A673 (cell line): ENCODE results near the gene C1orf159. TPM values are rescaled to one million over a fixed set of nuclear protein-coding genes. Genes with fewer than 3 reads are reported as not detected.

Experiments used
- BruUV-seq: library from RNA; stranded (reverse); fragments of 400-500 nt; replicated peaks from 2 replicates; lab custom pipeline; 2021; lab: Mats Ljungman, UMichigan
- CTCF ChIA-PET: fragments of 300-600 bp; sonication (Branson Sonifier 250); formaldehyde crosslinking; loops from one replicate; lab custom pipeline; 2022; ENCODE audit warnings: antibody characterized with exemption; lab: Charles Lee
- POLR2A ChIA-PET: fragments of 300-600 bp; sonication (Branson Sonifier 250); formaldehyde crosslinking; loops from one replicate; lab custom pipeline; 2022; ENCODE audit warnings: antibody characterized with exemption; ENCODE audit not compliant: low non-redundant PET; lab: Charles Lee
- DNase-seq: peaks from one replicate; pipeline ENCODE4 v3.0.0-alpha.2; 2015; ENCODE audit warnings: low spot score
- H3K27ac ChIP-seq: fragments of 200-600 bp; sonication (generic); 2 replicates; pipeline ENCODE4 v1.5.1; 2016; ENCODE audit warnings: mixed run types, low read depth, mild to moderate bottlenecking, mixed read lengths, antibody characterized with exemption, low read length; ENCODE audit not compliant: poor library complexity, severe bottlenecking
- H3K27me3 ChIP-seq: fragments of 200-600 bp; sonication (generic); replicated peaks from 2 replicates; pipeline ENCODE4 v1.6.1; 2017; ENCODE audit warnings: mixed run types, low read depth, mild to moderate bottlenecking, mixed read lengths, antibody characterized with exemption, low read length; ENCODE audit not compliant: insufficient read depth, poor library complexity
- H3K36me3 ChIP-seq: fragments of 200-600 bp; sonication (generic); 2 replicates; pipeline ENCODE4 v1.6.1; 2016; ENCODE audit warnings: mixed run types, mild to moderate bottlenecking, mixed read lengths, antibody characterized with exemption, low read length; ENCODE audit not compliant: insufficient read depth, poor library complexity, severe bottlenecking
- H3K4me1 ChIP-seq: fragments of 200-600 bp; sonication (generic); 2 replicates; pipeline ENCODE4 v1.6.1; 2017; ENCODE audit warnings: mixed run types, mild to moderate bottlenecking, mixed read lengths, antibody characterized with exemption, low read length; ENCODE audit not compliant: insufficient read depth, poor library complexity, severe bottlenecking
- H3K4me3 ChIP-seq: fragments of 200-600 bp; sonication (generic); 2 replicates; pipeline ENCODE4 v1.5.1; 2016; ENCODE audit warnings: low read depth, mixed run types, mild to moderate bottlenecking, mixed read lengths, low read length; ENCODE audit not compliant: poor library complexity, severe bottlenecking
- H3K9me3 ChIP-seq: fragments of 200-600 bp; sonication (generic); 2 replicates; pipeline ENCODE4 v1.6.1; 2016; ENCODE audit warnings: mixed run types, low read depth, mild to moderate bottlenecking, mixed read lengths, antibody characterized with exemption, low read length; ENCODE audit not compliant: poor library complexity, severe bottlenecking
- EZH2 ChIP-seq: fragments of 200-600 bp; sonication (generic); IDR thresholded peaks from 2 replicates; pipeline ENCODE4 v1.6.1; 2017; ENCODE audit warnings: borderline replicate concordance, low read depth, mild to moderate bottlenecking, mixed read lengths, antibody characterized with exemption, low read length; ENCODE audit not compliant: poor library complexity, severe bottlenecking
- intact Hi-C: fragments of 100-400 bp; cut with micrococcal nuclease; formaldehyde crosslinking; loops from one replicate; pipeline ENCODE4 v1.10.0; 2022; ENCODE audit not compliant: unreplicated experiment
- total RNA-seq: library from RNA; stranded (reverse); gene quantifications from 2 replicates; pipeline ENCODE4 v1.2.3, GENCODE V29; 2021
- TF ChIP-seq, protein P1 (sequence below): fragments of 300-800, 200-600 bp; sonication (generic); conservative IDR thresholded peaks from 2 replicates; pipeline ENCODE4 v1.5.1; 2017; ENCODE audit warnings: low read depth, mild to moderate bottlenecking, antibody characterized with exemption, low read length, moderate library complexity, mixed read lengths

Gene C1orf159
- total RNA-seq, 1 experiment from 2014 or later = 26.8 TPM

DNA sequence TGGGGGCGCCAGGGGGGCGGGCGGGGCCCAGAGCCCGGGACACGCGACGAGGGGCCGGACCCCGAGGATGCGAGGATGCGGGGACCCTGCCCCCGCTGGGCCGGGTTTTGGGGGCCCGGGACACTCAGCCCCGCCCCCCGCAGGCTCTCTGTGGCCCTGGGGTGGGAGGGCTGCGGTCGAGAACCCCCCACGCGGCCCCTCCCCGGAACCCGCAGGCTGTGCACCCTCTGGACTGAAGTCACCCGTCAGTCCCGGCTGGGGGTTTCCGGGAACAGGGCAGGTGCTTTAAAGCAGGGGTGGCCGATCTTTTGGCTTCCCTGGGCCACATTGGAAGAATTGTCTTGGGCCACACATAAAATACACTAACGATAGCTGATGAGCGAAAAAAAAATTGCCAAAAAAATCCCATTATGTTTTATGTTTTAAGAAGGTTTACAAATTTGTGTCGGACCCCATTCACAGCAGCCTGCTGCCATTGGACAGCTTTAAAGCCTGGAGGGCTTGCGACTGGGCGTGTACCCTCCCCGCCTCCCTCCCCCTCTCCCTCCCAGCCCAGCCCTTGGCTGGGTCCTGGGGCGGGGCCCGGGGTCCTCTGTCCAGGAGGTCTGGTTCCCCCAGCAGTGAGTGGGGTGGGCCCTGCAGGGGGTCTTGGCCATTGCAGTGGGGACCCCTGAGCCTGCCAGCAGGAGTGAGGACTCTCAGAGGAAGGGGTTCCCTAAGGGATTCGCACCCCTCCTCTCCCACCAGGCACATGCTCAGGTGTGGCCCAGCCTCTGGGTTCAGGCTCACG, 21.6 kb upstream of the C1orf159 start:
- Histone ChIP-seq H3K27me3 (no peaks in the 10 kb centered on the region), H3K27ac (no peak overlapping the region), H3K9me3 (no peaks in the 10 kb centered on the region), H3K36me3 (no peaks in the 10 kb centered on the region), H3K4me3 (no peak overlapping the region), H3K4me1 (no peaks in the 10 kb centered on the region)
- intact Hi-C loops = no loop called here
- BruUV-seq = no TSS peak
- TF ChIP-seq, protein P1, sequence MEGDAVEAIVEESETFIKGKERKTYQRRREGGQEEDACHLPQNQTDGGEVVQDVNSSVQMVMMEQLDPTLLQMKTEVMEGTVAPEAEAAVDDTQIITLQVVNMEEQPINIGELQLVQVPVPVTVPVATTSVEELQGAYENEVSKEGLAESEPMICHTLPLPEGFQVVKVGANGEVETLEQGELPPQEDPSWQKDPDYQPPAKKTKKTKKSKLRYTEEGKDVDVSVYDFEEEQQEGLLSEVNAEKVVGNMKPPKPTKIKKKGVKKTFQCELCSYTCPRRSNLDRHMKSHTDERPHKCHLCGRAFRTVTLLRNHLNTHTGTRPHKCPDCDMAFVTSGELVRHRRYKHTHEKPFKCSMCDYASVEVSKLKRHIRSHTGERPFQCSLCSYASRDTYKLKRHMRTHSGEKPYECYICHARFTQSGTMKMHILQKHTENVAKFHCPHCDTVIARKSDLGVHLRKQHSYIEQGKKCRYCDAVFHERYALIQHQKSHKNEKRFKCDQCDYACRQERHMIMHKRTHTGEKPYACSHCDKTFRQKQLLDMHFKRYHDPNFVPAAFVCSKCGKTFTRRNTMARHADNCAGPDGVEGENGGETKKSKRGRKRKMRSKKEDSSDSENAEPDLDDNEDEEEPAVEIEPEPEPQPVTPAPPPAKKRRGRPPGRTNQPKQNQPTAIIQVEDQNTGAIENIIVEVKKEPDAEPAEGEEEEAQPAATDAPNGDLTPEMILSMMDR = no peak
- no peak for TF ChIP-seq EZH2
- DNase-seq = no peak
- ChIA-PET CTCF (no interaction called here), POLR2A (no interaction called here)

DNA sequence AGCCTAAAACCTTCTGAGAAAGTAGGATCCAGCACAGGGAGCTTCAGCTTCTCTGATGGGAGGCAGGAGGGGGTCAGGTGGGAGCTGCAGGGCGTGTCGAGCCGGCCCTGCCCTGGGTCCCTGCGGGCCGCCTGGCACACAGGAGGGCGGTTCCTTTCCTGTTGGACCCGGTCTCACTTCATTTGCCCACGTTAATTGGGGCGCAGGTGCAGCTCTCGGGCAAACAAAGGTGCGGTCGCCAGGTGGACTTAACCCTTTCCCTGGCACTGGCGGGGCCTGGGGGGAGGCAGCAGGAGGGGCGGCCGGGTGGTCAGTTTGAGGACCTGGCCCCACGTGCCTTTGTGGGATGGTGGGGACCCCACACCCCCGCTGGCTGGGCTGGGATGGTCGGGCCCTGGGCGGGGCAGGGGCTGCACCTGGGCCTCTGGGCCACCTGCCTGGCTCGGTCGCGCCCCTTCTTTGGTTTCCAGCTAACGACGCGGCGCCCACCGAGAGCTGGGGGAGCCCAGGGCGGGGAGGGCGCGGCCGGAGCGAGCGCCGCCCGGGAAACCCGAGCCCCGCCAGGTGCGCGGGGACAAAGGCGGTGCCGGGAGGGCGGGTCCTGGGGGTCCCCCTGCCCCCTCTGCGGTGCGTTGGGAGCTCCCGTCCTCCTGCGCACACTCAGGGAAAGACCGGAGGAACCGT, 20.8 kb upstream of the C1orf159 start:
- BruUV-seq = no TSS peak
- Histone ChIP-seq H3K27me3 (no peaks in the 10 kb centered on the region), H3K36me3 (no peaks in the 10 kb centered on the region), H3K9me3 (no peaks in the 10 kb centered on the region), H3K27ac (no peak overlapping the region), H3K4me1 (no peaks in the 10 kb centered on the region), H3K4me3 (no peak overlapping the region)
- no peak for DNase-seq
- intact Hi-C loops = no loop called here
- ChIA-PET POLR2A (no interaction called here), CTCF (no interaction called here)
- TF ChIP-seq, protein P1 = no peak
- no peak for TF ChIP-seq EZH2

DNA sequence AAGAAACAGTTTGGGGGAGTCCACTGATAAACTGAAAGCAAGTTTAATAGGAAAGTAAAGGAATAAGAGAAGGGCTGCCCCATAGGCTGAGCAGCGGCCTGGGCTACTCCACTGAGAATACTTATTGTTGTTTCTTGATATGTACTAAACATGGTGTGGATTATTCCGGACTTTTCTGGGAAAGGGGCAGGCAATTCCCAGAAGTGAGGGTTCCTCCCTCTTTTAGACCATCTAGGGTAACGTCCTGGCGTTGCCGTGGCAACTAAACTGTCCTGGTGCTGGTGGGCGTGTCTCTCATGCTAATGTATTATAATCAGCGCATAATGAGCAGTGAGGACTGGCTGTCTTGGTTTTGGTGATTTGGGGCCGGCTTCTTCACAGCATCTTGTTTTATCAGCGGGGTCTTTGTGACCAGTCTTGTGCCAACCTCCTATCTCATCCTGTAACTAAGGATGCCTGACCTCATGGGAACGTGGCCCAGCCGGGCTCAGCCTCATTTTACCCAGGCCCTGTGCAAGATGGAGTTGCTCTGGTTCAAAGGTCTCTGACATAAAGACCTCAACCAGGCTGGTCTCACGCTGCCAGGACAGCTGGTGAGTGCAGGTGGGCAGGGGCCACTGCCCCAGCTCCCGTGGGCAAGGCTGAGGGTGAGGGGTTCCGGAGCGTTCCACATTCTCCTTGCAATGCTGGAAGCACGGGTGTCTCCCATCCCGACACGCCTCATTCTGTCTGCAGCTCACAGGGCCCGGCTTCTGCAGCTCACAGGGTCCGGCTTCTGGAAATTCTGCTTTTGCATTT, 19.6 kb upstream of the C1orf159 start:
- Histone ChIP-seq H3K27me3 (no peaks in the 10 kb centered on the region), H3K4me3 (no peak overlapping the region), H3K9me3 (no peaks in the 10 kb centered on the region), H3K36me3 (no peaks in the 10 kb centered on the region), H3K27ac (no peak overlapping the region), H3K4me1 (no peaks in the 10 kb centered on the region)
- TF ChIP-seq, protein P1 = no peak
- no peak for TF ChIP-seq EZH2
- no peak for DNase-seq
- CTCF ChIA-PET = no interaction called here
- no TSS peak for BruUV-seq
- POLR2A ChIA-PET = no interaction called here
- intact Hi-C loops = no loop called here
